Spinal cord (tissue), 10 donors: ENCODE measurements around the gene COL7A1. TPM values are rescaled to one million over a fixed set of nuclear protein-coding genes. Genes with fewer than 3 reads are reported as not detected.

Experiments
- DNase-seq, 6 donors: peaks; one replicate each; pipeline versions ENCODE4 v3.0.0 to v3.0.0-alpha.2; 2013 to 2015; ENCODE audit warnings: low spot score in 6 of 6, low read depth in 4 of 6
- H3K27ac ChIP-seq: one replicate; pipeline ENCODE4 v1.5.1; 2013; ENCODE audit warnings: low read depth, low read length, control low read depth
- H3K27me3 ChIP-seq: one replicate; pipeline ENCODE4 v1.6.1; 2013; ENCODE audit warnings: low read length; ENCODE audit not compliant: control insufficient read depth, insufficient read depth
- H3K36me3 ChIP-seq: one replicate; pipeline ENCODE4 v1.6.1; 2013; ENCODE audit warnings: low read length; ENCODE audit not compliant: control insufficient read depth, insufficient read depth
- H3K4me1 ChIP-seq: one replicate; pipeline ENCODE4 v1.6.1; 2013; ENCODE audit warnings: low read length; ENCODE audit not compliant: control insufficient read depth, insufficient read depth
- H3K4me3 ChIP-seq: one replicate; pipeline ENCODE4 v1.5.1; 2013; ENCODE audit warnings: low read depth, low read length, control low read depth
- H3K9me3 ChIP-seq: one replicate; pipeline ENCODE4 v1.6.1; 2013; ENCODE audit warnings: low read length; ENCODE audit not compliant: control insufficient read depth, insufficient read depth
- WGBS: methylation state at CpG from one replicate; pipeline ENCODE4 v1.1.5; 2013; ENCODE audit warnings: missing lambda C conversion rate; ENCODE audit not compliant: insufficient coverage; 5-methylcytosine and 5-hydroxymethylcytosine counted together
- polyA plus RNA-seq, 2 donors: library from polyadenylated mRNA; unstranded; fragments of 120-200 nt; gene quantifications; one replicate each; pipeline ENCODE4 v1.2.1, GENCODE V29; 2013; ENCODE audit not compliant: insufficient read length in 2 of 2
- small RNA-seq: library from RNA; depleted of rRNA; stranded (forward); fragments of <200 nt; gene quantifications from one replicate; pipeline ENCODE3, GENCODE V24; 2014; ENCODE audit warnings: low replicate concordance
- total RNA-seq, 2 donors: library from RNA; depleted of rRNA in 1 of 2; stranded (reverse); fragments of 120-200 nt in 1 of 2; fragments of >200 nt in 1 of 2; gene quantifications; one replicate each; pipeline versions ENCODE4 v1.2.3 to v1.2.4, GENCODE V29; 2013 to 2014
- donor health status: healthy.

Gene COL7A1
- total and polyA plus RNA-seq, 4 donors: 8.4 to 30.9 (median 25.0) TPM

- H3K27ac ChIP-seq: no peak overlapping the region
- H3K27me3 ChIP-seq: no peaks in the 10 kb centered on the region
- peaks cover 53% of the 10 kb centered on the region for H3K36me3 ChIP-seq
- WGBS: 82% methylated on average over 10 of the region's 12 CpGs
- H3K9me3 ChIP-seq: no peaks in the 10 kb centered on the region
- no peaks in the 10 kb centered on the region for H3K4me1 ChIP-seq
- DNase-seq: no peak
- no peak overlapping the region for H3K4me3 ChIP-seq
These were observed 76.4 kb downstream of the COL7A1 start for GRCh38 chr3:48518638-48519276.

- no peak overlapping the region for H3K4me3 ChIP-seq
- H3K27me3 ChIP-seq: no peaks in the 10 kb centered on the region
- WGBS: 94% methylated on average over 6 of the region's 6 CpGs
- no peak overlapping the region for H3K27ac ChIP-seq
- no peaks in the 10 kb centered on the region for H3K9me3 ChIP-seq
- no peaks in the 10 kb centered on the region for H3K4me1 ChIP-seq
- H3K36me3 ChIP-seq: peaks cover 48% of the 10 kb centered on the region
- no peak for DNase-seq
These were observed 77.1 kb downstream of the COL7A1 start for GRCh38 chr3:48518069-48518468.

GRCh38 chr3:48516571-48516970 lies 78.6 kb downstream of the COL7A1 start:
- 89% methylated on average over 8 of the region's 8 CpGs for WGBS
- Histone ChIP-seq H3K4me1 (no peaks in the 10 kb centered on the region), H3K27ac (no peak overlapping the region), H3K27me3 (no peaks in the 10 kb centered on the region), H3K4me3 (no peak overlapping the region), H3K36me3 (peaks cover 40% of the 10 kb centered on the region), H3K9me3 (no peaks in the 10 kb centered on the region)
- no peak for DNase-seq

GRCh38 chr3:48514431-48515227 lies 80.5 kb downstream of the COL7A1 start:
- Histone ChIP-seq H3K36me3 (peaks cover 22% of the 10 kb centered on the region), H3K27me3 (no peaks in the 10 kb centered on the region), H3K9me3 (no peaks in the 10 kb centered on the region), H3K4me1 (no peaks in the 10 kb centered on the region), H3K4me3 (no peak overlapping the region), H3K27ac (no peak overlapping the region)
- WGBS: 83% methylated on average over 5 of the region's 8 CpGs
- DNase-seq: no peak

Small RNA genes lying within 50 kb of the gene (small RNA-seq; reads per million reads assigned to genes)
- gene MIR6823: not detected

Other genes starting within 250 kb of the COL7A1 start
- gene FBXW12, start 223.1 kb downstream of the COL7A1 start, total RNA-seq: under 1 TPM; 0.61 to 0.99 TPM
- gene FBXW12, start 223.1 kb downstream of the COL7A1 start, polyA plus RNA-seq: 1 to 10 TPM in 1 of 2 donors, under 1 TPM in 1; 0.54 to 1.5 TPM
- gene PLXNB1, start 165.2 kb downstream of the COL7A1 start, total RNA-seq: 10 to 100 TPM; 37.6 to 70.9 TPM
- 100 to 1,000 TPM; 123 to 133 TPM for gene PLXNB1, start 165.2 kb downstream of the COL7A1 start, polyA plus RNA-seq
- 10 to 100 TPM; 10.9 to 24.6 TPM for gene CCDC51, start 155.2 kb downstream of the COL7A1 start, total RNA-seq
- gene CCDC51, start 155.2 kb downstream of the COL7A1 start, polyA plus RNA-seq: 10 to 100 TPM; 18.4 to 19.5 TPM
- gene TMA7, start 155.1 kb downstream of the COL7A1 start, total RNA-seq: 100 to 1,000 TPM; 120 to 435 TPM
- gene TMA7, start 155.1 kb downstream of the COL7A1 start, polyA plus RNA-seq: 100 to 1,000 TPM; 326 to 336 TPM
- 1 to 10 TPM; 5.5 to 7.9 TPM for gene ATRIP, start 148.6 kb downstream of the COL7A1 start, total RNA-seq
- 10 to 100 TPM; 11.2 to 12.8 TPM for gene ATRIP, start 148.6 kb downstream of the COL7A1 start, polyA plus RNA-seq
- gene SHISA5, start 91.2 kb downstream of the COL7A1 start, total RNA-seq: 100 to 1,000 TPM in 1 of 2 donors, 10 to 100 TPM in 1; 40.9 to 119 TPM
- 100 to 1,000 TPM; 120 to 123 TPM for gene SHISA5, start 91.2 kb downstream of the COL7A1 start, polyA plus RNA-seq
- gene PFKFB4, start 38.5 kb downstream of the COL7A1 start, total RNA-seq: 10 to 100 TPM; 13.2 to 15.3 TPM
- 10 to 100 TPM; 14.1 to 18.3 TPM for gene PFKFB4, start 38.5 kb downstream of the COL7A1 start, polyA plus RNA-seq
- under 1 TPM in 1 of 2 donors, not detected in 1; 0.77 TPM for gene UCN2, start 31.5 kb downstream of the COL7A1 start, total RNA-seq
- gene UCN2, start 31.5 kb downstream of the COL7A1 start, polyA plus RNA-seq: under 1 TPM; 0.29 to 0.32 TPM
- 100 to 1,000 TPM; 147 to 186 TPM for gene UQCRC1, start 14.3 kb upstream of the COL7A1 start, total RNA-seq
- 100 to 1,000 TPM; 268 to 286 TPM for gene UQCRC1, start 14.3 kb upstream of the COL7A1 start, polyA plus RNA-seq
- under 1 TPM in 1 of 2 donors, not detected in 1; 0.22 TPM for gene TMEM89, start 26.4 kb upstream of the COL7A1 start, total RNA-seq
- gene TMEM89, start 26.4 kb upstream of the COL7A1 start, polyA plus RNA-seq: under 1 TPM in 1 of 2 donors, not detected in 1; 0.24 TPM
- gene SLC26A6, start 40.1 kb upstream of the COL7A1 start, total RNA-seq: 10 to 100 TPM; 11.7 to 27.5 TPM
- 10 to 100 TPM; 17.8 to 25.6 TPM for gene SLC26A6, start 40.1 kb upstream of the COL7A1 start, polyA plus RNA-seq
- 10 to 100 TPM in 1 of 2 donors, 1 to 10 TPM in 1; 6.0 to 10.3 TPM for gene CELSR3, start 67.6 kb upstream of the COL7A1 start, total RNA-seq
- 10 to 100 TPM; 25.7 to 26.1 TPM for gene CELSR3, start 67.6 kb upstream of the COL7A1 start, polyA plus RNA-seq
- gene NCKIPSD, start 90.6 kb upstream of the COL7A1 start, total RNA-seq: 10 to 100 TPM; 13.1 to 17.9 TPM
- 10 to 100 TPM; 18.6 to 25.7 TPM for gene NCKIPSD, start 90.6 kb upstream of the COL7A1 start, polyA plus RNA-seq
- 100 to 1,000 TPM in 1 of 2 donors, 10 to 100 TPM in 1; 67.0 to 113 TPM for gene IP6K2, start 121.9 kb upstream of the COL7A1 start, total RNA-seq
- gene IP6K2, start 121.9 kb upstream of the COL7A1 start, polyA plus RNA-seq: 100 to 1,000 TPM; 183 to 202 TPM